DND-41 (cell line): ENCODE results near the gene SOAT1.

Source experiments
- EZH2 ChIP-seq: IDR thresholded peaks from 3 replicates; pipeline ENCODE4 v1.6.1; 2012; ENCODE audit warnings: borderline replicate concordance, low read depth, mild to moderate bottlenecking, moderate library complexity, low read length, inconsistent platforms; ENCODE audit not compliant: severe bottlenecking
- TF ChIP-seq, protein P1 (sequence below): IDR thresholded peaks from 2 replicates; pipeline ENCODE4 v1.5.1; 2012; ENCODE audit warnings: borderline replicate concordance, low read length, moderate library complexity, mild to moderate bottlenecking; ENCODE audit not compliant: poor library complexity, severe bottlenecking; ENCODE audit errors: extremely low read depth

DNA sequence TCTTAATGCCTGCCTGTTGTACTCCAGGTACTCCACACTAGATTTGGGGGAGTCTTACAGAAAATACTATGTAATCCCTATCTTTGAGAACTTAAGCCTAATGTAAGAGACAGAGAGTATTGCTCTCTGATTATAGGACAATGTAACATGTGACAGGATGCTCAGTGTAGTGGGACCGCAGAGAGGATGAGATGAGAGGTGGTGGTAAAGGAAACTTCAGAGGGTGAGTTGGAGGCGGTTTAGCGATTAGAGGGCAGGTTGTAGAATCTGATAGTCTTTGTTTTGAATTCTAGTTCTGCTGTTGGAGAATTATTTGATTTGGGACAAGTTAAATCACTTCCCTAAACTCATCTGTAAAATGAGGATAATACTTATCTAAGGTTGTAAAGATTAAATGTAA, 5.4 kb downstream of the SOAT1 start:
- TF ChIP-seq, protein P1, sequence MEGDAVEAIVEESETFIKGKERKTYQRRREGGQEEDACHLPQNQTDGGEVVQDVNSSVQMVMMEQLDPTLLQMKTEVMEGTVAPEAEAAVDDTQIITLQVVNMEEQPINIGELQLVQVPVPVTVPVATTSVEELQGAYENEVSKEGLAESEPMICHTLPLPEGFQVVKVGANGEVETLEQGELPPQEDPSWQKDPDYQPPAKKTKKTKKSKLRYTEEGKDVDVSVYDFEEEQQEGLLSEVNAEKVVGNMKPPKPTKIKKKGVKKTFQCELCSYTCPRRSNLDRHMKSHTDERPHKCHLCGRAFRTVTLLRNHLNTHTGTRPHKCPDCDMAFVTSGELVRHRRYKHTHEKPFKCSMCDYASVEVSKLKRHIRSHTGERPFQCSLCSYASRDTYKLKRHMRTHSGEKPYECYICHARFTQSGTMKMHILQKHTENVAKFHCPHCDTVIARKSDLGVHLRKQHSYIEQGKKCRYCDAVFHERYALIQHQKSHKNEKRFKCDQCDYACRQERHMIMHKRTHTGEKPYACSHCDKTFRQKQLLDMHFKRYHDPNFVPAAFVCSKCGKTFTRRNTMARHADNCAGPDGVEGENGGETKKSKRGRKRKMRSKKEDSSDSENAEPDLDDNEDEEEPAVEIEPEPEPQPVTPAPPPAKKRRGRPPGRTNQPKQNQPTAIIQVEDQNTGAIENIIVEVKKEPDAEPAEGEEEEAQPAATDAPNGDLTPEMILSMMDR, result no peak
- TF ChIP-seq EZH2, result no peak
